CD4-positive, alpha-beta T cell treated with Interleukin-6 at 100 ng/mL for 8 hours (primary cell): ENCODE data around the gene EFNA3.

Experiments
- DNase-seq: peaks from one replicate; pipeline ENCODE4 v3.0.0-alpha.2; 2020; ENCODE audit warnings: mixed read lengths, low spot score

The EFNA3 gene

GRCh38 chr1:155048449-155049334 lies 29.9 kb upstream of the EFNA3 start:
- no peak for DNase-seq

DNA sequence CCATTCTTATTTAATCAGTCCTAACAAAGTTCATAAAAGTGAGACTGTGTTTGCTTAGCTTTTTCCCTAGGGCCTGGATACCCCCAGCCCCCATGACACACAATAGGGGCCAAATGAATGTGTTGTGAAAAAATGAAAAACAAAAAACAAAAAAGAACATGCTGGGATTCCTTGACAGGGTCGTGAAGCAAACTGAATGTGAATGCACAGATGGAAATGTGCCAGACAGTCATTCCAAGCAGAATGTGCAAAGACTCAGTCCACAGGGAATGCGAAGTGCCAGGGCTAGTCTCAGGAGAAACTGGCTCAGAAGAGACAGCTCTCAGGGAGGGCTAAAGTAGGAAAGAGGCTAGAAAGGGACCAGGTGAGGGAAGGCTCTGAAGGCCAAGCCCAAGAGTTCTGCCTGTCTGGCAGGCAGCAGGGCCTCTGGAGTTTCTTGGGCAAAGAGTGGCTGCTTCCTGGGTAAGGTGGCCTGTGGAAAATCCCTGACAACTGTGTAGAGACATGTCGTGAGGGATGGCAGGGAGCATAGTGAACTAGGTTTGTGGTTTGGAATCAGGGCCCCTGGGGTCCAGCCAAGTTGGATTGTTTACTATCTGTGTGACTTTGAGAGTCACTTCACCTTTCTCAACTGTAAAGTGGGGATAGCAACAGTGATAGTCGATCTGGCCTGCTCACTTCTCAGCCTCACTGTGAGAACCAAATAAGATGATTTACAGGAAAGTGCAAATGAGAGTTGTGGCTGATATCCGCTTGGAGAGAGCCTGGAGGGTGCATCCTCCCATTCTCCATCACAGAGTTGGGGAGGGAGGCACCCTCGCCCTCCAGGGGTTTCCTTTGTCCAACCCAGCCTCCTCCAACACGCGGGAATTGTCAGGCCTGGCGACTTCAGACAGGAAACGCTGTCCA lies 28.7 kb upstream of the EFNA3 start:
- DNase-seq: no peak

DNA sequence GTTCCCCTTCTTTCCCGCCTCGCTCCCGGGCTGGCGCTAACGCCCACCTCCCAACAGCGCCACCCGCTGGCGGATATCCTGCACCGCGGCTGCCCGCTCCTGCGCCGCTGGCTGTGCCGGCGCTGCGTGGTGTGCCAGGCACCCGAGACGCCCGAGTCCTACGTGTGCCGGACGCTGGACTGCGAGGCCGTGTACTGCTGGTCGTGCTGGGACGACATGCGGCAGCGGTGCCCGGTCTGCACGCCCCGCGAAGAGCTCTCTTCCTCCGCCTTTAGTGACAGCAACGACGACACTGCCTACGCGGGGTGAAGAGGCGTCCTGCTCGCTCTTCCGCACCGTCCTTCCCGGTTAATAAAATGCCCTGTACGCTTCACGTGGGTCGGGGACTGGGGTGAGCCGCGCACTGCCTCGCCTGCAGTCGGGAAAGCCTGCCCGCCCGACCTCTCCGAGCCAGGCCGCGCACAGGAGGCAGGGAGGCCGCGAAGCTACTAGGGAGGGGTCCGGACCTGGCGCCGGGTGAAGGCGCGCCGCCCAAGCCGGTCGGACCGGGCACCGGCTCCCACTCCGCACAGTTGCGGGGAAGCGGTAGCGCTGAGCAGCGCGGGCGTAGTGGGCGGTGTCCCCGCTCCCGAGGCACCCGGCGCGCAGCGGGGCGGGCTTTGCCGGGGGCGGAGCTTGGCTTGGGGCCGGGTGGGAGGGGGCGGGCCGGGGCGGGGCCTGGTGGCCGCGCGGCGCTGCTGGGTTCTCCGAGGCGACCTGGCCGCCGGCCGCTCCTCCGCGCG lies 27.9 kb upstream of the EFNA3 start, which contains the start of gene ADAM15:
Gene ADAM15 (plus strand): TSS at position 757 of the 782 bp plus-strand sequence. CDS start 71 bp downstream, outside the sequence.
- peak; percentile 80 for DNase-seq

GRCh38 chr1:155051342-155051776 lies 27.3 kb upstream of the EFNA3 start:
- DNase-seq: no peak

GRCh38 chr1:155051777-155052398 lies 26.7 kb upstream of the EFNA3 start:
- DNase-seq: peak; percentile 35

DNA sequence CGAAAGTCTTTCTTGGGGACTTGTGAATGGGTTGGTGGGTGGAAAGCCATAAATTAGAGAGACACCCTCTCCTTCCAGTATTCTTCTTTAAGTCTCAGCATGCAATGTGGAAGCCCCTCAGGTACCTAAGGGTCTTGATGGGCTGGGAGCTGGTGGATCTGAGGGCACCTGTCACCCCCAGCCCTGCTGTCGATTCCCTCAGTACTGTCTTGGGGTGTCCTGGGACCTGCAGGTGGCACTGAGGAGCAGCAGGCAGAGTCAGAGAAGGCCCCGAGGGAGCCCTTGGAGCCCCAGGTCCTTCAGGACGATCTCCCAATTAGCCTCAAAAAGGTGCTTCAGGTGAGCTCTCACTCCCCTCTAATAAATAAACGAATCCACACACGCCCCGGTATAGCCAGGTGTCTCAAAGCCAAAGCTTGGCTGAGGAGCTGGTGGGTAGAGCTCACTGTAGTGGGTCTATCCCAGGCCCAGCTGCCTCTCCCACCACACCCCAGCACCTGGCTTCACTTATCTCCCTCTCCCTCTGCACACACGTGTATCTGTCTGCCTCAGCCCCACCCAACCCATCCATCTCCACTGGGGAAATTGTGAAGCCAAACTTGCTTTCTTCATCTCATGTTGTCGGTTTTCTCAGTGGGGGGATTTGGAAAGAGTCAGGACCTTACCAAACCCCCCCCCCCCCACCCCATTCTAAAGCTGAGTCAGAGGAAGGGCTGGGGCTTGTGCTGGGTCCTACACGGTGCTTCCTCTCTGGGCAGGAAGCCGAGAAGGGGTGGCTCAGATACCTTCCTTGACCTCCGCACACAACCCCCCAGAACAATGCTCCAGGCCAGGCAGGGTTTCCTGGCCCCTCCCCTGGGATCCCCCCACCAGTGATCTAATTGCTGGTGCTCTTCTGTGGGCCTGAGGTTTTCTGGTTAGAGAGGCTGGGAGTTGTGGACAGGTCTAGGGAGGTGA lies 25.9 kb upstream of the EFNA3 start:
- no peak for DNase-seq

- DNase-seq: no peak
These were observed 25.0 kb upstream of the EFNA3 start for GRCh38 chr1:155053531-155054105.

GRCh38 chr1:155057104-155057503 lies 21.5 kb upstream of the EFNA3 start:
- DNase-seq: no peak

- DNase-seq: no peak
These were observed 20.8 kb upstream of the EFNA3 start for GRCh38 chr1:155057788-155058211.

DNA sequence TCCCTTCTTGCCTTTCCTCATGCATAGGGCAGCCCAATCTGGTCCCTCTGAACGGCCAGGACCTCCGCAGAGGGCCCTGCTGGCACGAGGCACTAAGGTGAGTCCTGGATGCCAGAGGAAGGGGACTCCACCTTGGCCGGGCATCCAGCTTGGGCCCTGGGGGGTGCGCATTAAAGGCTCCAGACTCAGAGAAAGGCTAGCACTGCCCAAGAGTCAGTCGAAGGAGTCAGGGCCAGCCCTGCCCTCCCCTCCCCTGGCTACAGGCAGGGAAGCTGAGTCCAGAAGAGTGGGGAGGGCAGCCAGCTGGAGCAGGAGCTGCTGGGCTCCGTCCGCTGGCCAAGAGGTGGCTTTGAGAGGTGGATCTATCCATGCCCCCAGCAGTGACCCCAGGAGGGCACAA lies 17.9 kb upstream of the EFNA3 start:
- no peak for DNase-seq

GRCh38 chr1:155061381-155062150 lies 17.1 kb upstream of the EFNA3 start:
- DNase-seq: peak; percentile 93

DNA sequence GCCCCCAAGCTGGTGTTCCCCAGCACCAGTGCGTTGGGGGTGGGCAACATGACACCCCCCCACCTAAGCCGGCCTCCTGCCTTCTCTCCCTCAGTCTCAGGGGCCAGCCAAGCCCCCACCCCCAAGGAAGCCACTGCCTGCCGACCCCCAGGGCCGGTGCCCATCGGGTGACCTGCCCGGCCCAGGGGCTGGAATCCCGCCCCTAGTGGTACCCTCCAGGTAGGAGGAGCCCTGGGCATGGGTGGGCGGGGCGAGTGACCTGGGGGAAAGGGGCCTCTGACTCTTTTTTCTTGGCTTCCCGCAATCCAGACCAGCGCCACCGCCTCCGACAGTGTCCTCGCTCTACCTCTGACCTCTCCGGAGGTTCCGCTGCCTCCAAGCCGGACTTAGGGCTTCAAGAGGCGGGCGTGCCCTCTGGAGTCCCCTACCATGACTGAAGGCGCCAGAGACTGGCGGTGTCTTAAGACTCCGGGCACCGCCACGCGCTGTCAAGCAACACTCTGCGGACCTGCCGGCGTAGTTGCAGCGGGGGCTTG lies 16.4 kb upstream of the EFNA3 start:
- DNase-seq: no peak

DNA sequence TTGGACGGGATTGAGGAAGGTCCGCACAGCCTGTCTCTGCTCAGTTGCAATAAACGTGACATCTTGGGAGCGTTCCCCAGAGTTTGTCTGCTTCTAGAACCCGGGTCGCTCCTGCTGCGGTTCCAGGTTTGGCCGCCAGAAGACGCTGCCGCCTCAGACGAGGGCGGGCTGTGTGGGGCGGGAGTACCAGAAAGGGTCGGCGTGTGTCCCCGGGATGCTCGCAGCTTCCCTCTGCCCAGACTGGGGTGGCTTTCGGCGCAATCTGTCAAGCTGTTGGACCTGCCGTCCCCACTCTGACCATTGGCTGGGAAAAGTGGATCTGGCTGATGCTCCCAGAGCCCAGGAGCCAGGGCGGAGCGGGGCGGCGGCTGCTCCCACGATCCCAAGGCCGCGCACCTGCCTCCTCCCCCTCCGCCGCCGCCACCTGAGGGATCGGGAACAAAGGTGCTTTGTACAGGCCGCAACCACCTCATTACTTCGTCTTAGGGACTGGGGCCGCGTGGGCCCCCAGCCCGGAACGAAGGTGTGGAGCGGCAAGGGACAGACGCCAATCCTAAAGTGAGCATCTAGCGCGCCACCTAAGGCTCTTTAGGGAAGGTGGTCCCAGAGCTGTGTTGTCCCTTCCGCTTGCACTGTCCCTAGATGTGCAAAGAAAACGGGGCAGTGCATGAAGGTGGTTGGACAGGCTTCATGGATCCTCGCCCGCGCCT lies 15.8 kb upstream of the EFNA3 start:
- DNase-seq: peak; percentile 67

DNA sequence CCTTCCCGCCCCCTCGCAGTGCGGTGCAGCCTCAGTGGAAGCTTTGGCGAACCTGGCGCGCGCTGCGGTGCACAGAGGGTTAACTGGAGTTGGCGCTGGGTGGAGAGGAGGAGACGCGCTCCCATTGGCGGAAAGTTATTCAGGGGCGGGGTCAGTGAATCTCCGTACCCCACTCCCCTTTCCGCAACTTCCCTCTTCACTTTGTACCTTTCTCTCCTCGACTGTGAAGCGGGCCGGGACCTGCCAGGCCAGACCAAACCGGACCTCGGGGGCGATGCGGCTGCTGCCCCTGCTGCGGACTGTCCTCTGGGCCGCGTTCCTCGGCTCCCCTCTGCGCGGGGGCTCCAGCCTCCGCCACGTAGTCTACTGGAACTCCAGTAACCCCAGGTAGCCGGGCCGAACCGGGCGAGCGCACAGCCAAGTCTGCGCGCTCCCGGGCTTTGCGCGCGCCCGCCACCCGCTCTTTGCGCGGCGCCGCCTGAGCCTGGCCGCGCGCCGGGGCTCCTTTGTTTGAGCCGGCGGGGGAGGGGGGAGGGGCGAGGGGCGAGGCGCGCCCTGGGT lies 15.0 kb upstream of the EFNA3 start, which contains the start of gene EFNA4:
Gene EFNA4 (plus strand): TSS at position 191 of the 561 bp plus-strand sequence. CDS start 84 bp downstream, at position 275.
- peak; percentile 87 for DNase-seq

GRCh38 chr1:155064111-155064831 lies 14.4 kb upstream of the EFNA3 start:
- DNase-seq: no peak

GRCh38 chr1:155064832-155065429 lies 13.7 kb upstream of the EFNA3 start:
- no peak for DNase-seq
